WTC11 (cell line): ENCODE measurements around the gene SOCS6.

ENCODE experiments used
- ATF3 ChIP-seq: sonication (generic); formaldehyde crosslinking; conservative IDR thresholded peaks from 2 replicates; pipeline ENCODE4 v1.8.1; 2022; ENCODE audit warnings: mild to moderate bottlenecking, missing genetic modification reagents
- CBFB ChIP-seq: sonication (generic); formaldehyde crosslinking; IDR thresholded peaks from 2 replicates; pipeline ENCODE4 v1.8.1; 2022; ENCODE audit warnings: mild to moderate bottlenecking, low read depth, missing genetic modification reagents
- CTCF ChIP-seq: fragments of 200-600 bp; IDR thresholded peaks from 2 replicates; pipeline ENCODE4 v1.8.0; 2022; ENCODE audit warnings: antibody characterized with exemption
- ELF4 ChIP-seq: sonication (generic); formaldehyde crosslinking; IDR thresholded peaks from 2 replicates; pipeline ENCODE4 v1.8.1; 2022; ENCODE audit warnings: low read depth, mild to moderate bottlenecking, moderate library complexity, missing genetic modification reagents
- MAX ChIP-seq: sonication (generic); formaldehyde crosslinking; IDR thresholded peaks from 2 replicates; pipeline ENCODE4 v1.8.0; 2022; ENCODE audit warnings: mild to moderate bottlenecking, missing genetic modification reagents
- TCF7 ChIP-seq: sonication (generic); formaldehyde crosslinking; IDR thresholded peaks from 2 replicates; pipeline ENCODE4 v1.8.0; 2022; ENCODE audit warnings: mild to moderate bottlenecking, low read depth, missing genetic modification reagents, moderate library complexity
- TEAD4 ChIP-seq: sonication (generic); formaldehyde crosslinking; IDR thresholded peaks from 2 replicates; pipeline ENCODE4 v1.8.0; 2022; ENCODE audit warnings: mild to moderate bottlenecking, missing genetic modification reagents
- USF1 ChIP-seq: sonication (generic); formaldehyde crosslinking; IDR thresholded peaks from 2 replicates; pipeline ENCODE4 v1.8.0; 2022; ENCODE audit warnings: mild to moderate bottlenecking, missing genetic modification reagents
- USF2 ChIP-seq: sonication (generic); formaldehyde crosslinking; IDR thresholded peaks from 2 replicates; pipeline ENCODE4 v1.8.1; 2023; ENCODE audit warnings: mild to moderate bottlenecking, missing genetic modification reagents, moderate library complexity
- ZNF512 ChIP-seq: sonication (generic); formaldehyde crosslinking; IDR thresholded peaks from 2 replicates; pipeline ENCODE4 v1.8.1; 2022; ENCODE audit warnings: missing genetic modification reagents, borderline replicate concordance

GRCh38 chr18:70263336-70263735 is 25.5 kb upstream of the SOCS6 start:
- TF ChIP-seq USF2 (no peak), ZNF512 (CRISPR knock-in tag) (no peak), CTCF (no peak), ATF3 (no peak), TEAD4 (no peak), CBFB (CRISPR knock-in tag) (no peak), USF1 (CRISPR knock-in tag) (no peak), TCF7 (CRISPR knock-in tag) (no peak), MAX (no peak), ELF4 (no peak)
